ENCODE measurements around the gene NRXN3.

The NRXN3 gene

GRCh38 chr14:79179985-79180384 is 1009.8 kb downstream of the NRXN3 start:
- DNase-seq = no peak

- no peak for DNase-seq
Measured at GRCh38 chr14:79180656-79181055, 1010.5 kb downstream of the NRXN3 start.

- no peak for DNase-seq
Measured at GRCh38 chr14:79186523-79186922, 1016.4 kb downstream of the NRXN3 start.

- no peak for DNase-seq
Measured at GRCh38 chr14:79193689-79194477, 1023.7 kb downstream of the NRXN3 start.

GRCh38 chr14:79196216-79196615 is 1026.0 kb downstream of the NRXN3 start:
- no peak for DNase-seq

GRCh38 chr14:79197516-79197915 is 1027.3 kb downstream of the NRXN3 start:
- DNase-seq = no peak

GRCh38 chr14:79199217-79199616 is 1029.0 kb downstream of the NRXN3 start:
- no peak for DNase-seq

GRCh38 chr14:79201564-79202207 is 1031.5 kb downstream of the NRXN3 start:
- DNase-seq = no peak

GRCh38 chr14:79204591-79204990 is 1034.4 kb downstream of the NRXN3 start:
- no peak for DNase-seq

GRCh38 chr14:79209418-79209817 is 1039.2 kb downstream of the NRXN3 start:
- DNase-seq = no peak

GRCh38 chr14:79225815-79226214 is 1055.6 kb downstream of the NRXN3 start:
- DNase-seq = no peak

GRCh38 chr14:79229383-79229909 is 1059.3 kb downstream of the NRXN3 start:
- DNase-seq = no peak

GRCh38 chr14:79242666-79243065 is 1072.5 kb downstream of the NRXN3 start:
- DNase-seq = no peak

GRCh38 chr14:79246173-79246572 is 1076.0 kb downstream of the NRXN3 start:
- DNase-seq = no peak

- no peak for DNase-seq
Measured at GRCh38 chr14:79248126-79248525, 1078.0 kb downstream of the NRXN3 start.

- DNase-seq = no peak
Measured at GRCh38 chr14:79248771-79249170, 1078.6 kb downstream of the NRXN3 start.

GRCh38 chr14:79251278-79251677 is 1081.1 kb downstream of the NRXN3 start:
- no peak for DNase-seq

GRCh38 chr14:79253576-79253975 is 1083.4 kb downstream of the NRXN3 start:
- DNase-seq = no peak

- no peak for DNase-seq
Measured at GRCh38 chr14:79254069-79254775, 1084.0 kb downstream of the NRXN3 start.

GRCh38 chr14:79256380-79256779 is 1086.2 kb downstream of the NRXN3 start:
- DNase-seq = no peak

GRCh38 chr14:79260406-79260805 is 1090.2 kb downstream of the NRXN3 start:
- DNase-seq = no peak

GRCh38 chr14:79265366-79265946 is 1095.3 kb downstream of the NRXN3 start:
- DNase-seq = no peak

GRCh38 chr14:79270361-79270760 is 1100.2 kb downstream of the NRXN3 start:
- DNase-seq = no peak
